ENCODE data around the gene RMND5B.
A peak's percentile ranks its signal among the peaks of the same experiment; 100 is the strongest.

The RMND5B gene

DNA sequence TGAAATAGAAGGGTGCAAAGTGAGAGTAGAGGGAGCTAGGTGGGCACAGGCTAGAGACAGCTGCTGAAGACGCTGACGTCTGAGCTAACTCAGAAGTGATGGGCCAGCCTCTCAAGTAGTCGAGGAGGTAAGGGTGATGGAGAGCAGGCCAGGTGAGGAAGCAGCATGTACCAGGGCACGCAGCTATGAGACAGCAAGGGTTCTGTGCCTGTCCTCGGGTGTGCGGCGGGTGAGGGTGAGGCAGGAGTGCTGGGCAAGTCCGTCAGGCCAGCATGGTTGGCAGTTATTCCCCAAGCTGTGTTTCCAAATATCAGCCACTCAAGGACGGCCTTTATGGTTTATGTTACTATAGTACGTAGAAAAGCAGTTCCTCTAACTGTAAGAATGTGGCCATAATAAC is 6.2 kb downstream of the RMND5B start:
- no peak for DNase-seq

GRCh38 chr5:178137991-178138390 is 7.2 kb downstream of the RMND5B start:
- no peak for DNase-seq

GRCh38 chr5:178141550-178141949 is 10.7 kb downstream of the RMND5B start:
- DNase-seq, result no peak

- no peak for DNase-seq
These were observed 11.8 kb downstream of the RMND5B start for GRCh38 chr5:178142642-178143041.

- no peak for DNase-seq
These were observed 12.4 kb downstream of the RMND5B start for GRCh38 chr5:178143246-178143645.

DNA sequence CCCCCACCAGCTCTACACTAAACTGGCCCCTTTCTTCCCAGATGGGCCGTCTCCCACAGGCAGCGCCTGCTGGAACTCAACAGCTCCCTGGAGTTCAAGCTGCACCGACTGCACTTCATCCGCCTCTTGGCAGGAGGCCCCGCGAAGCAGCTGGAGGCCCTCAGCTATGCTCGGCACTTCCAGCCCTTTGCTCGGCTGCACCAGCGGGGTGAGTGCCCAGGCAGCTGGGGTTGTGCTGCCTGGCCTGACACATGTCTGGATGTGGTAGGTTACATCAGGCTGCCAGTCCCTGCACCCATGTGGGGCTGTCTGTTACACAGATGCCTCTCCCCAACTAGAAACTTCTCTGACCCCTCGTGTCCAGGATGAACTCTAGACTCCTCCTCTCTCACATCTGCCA is 13.1 kb downstream of the RMND5B start:
- no peak for DNase-seq

GRCh38 chr5:178145965-178146820 is 15.4 kb downstream of the RMND5B start:
- peak; percentile 14 for DNase-seq

- DNase-seq, result no peak
These were observed 16.6 kb downstream of the RMND5B start for GRCh38 chr5:178147406-178147805.

GRCh38 chr5:178149199-178149932 is 18.6 kb downstream of the RMND5B start:
- DNase-seq, result no peak

GRCh38 chr5:178150977-178151734 is 20.3 kb downstream of the RMND5B start:
- DNase-seq, result no peak

- no peak for DNase-seq
These were observed 22.0 kb downstream of the RMND5B start for GRCh38 chr5:178152491-178153444.

DNA sequence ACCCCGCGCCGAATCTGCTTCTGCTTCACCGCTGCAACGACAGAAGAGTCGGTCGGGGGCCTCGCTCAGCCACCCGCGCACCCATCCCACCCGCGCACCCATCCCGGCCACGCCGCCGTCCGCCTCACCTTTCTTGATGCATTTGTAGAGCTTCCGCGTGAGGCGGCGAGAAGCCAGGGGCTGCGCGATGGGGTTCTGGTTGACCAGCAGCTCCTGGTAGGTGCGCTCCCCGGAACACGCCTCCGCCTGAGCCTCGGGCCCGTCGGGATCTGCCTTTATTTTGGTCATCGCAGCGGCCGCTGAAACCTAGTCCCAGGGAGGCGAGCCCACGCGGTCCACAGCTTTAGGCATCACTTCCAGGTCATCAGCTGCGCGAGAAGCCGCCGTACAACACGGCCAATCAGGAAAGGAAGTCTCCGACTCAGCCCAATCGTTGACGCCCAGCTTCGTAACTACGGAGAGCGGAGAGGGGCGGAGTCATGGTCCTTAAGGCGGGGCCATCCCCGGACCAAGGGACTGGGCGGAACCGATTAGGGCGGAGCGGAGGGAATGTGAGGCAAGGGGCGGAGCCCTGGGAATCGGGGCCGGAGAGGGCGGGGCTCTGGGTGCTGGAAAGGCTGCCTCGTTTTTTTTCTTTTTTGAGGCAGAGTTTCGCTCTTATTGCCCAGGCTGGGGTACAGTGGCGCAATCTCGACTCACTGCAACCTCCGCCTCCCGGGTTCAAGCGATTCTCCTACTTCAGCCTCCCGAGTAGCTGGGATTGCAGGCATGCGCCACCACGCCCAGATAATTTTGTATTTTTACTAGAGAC is 22.9 kb downstream of the RMND5B start, which contains the start of gene NHP2:
TSS of gene NHP2 (minus strand) at position 356 of the 811 bp plus-strand sequence. CDS start at position 288, 68 bp downstream.
- peak; percentile 93 for DNase-seq

DNA sequence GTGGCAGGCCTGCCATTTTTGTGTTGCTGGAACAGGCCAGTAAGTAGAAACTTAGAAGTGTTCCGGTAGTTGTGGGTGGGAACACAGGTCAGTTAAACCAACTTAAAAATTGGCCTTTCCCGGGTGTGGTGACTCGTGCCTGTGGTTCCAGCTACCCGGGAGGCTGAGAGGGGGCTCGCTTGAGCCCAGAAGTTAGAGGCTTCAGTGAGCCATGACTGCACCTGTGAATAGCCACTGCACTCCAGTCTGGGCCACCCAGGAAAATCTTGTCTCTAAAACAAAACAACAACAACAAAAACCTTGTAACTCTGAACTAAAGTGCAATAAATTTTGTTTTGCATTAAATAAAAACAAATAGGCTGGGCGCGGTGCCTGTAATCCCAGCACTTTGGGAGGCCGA is 24.3 kb downstream of the RMND5B start:
- DNase-seq, result no peak

- no peak for DNase-seq
These were observed 29.4 kb downstream of the RMND5B start for GRCh38 chr5:178160176-178160575.

DNA sequence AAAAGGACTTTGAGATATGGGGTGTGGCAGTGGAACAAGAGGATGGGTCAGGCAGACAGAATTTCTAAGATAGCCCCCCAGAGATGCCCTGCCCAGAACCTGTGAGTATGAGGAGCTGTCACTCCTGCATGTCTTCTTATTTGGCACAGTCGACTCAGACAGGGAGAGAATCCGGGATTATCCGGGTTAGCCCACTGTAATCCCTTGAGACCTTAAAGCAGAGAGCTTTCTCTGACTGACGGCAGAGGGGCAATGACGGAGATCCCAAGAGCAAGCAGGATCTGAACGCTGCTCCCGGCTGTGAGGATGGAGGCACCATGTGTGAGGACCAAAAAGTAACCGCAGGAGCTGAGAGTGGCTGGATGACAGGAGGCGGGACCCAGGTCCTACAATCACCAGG is 31.7 kb downstream of the RMND5B start:
- no peak for DNase-seq

GRCh38 chr5:178163772-178164735 is 33.2 kb downstream of the RMND5B start:
- peak; percentile 78 for DNase-seq

GRCh38 chr5:178165581-178165980 is 34.8 kb downstream of the RMND5B start:
- no peak for DNase-seq

DNA sequence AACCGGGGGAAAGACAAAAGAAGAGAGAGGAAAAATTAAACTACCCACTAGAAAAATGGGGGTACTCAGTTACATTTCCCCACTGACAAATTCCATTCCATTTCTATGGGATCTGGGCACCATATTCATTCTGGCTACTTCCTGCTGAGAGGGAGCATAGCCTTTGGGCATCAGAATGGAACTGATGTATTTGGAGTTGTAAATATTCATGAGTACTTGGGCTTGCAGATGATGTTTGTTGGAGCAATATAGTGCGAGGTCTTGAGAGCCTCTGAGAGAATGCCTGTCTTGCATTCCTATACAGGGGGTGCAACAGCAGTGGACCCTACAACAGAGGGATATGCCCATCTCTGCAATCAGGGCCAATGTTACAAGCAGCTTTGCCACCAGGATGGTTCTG is 39.6 kb downstream of the RMND5B start:
- no peak for DNase-seq

DNA sequence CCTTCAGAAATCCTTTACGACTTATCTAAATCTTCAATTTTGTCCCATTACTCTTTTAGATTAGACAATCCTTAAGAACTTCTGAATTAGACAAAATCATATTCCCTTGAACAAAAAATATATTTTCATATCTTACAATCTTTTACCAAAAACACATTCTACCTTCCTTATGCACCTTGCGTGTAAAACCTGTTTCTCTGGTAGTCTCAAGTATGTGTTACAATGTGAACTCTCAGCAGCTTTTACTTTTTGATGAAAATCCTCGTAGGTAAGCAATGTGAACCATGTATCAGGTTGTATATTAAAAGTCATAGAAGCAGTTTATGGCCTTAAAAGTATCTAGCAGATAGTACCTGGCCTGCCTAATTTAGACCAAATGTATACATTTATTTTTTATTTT is 43.6 kb downstream of the RMND5B start:
- DNase-seq, result no peak

GRCh38 chr5:178176791-178177190 is 46.0 kb downstream of the RMND5B start:
- no peak for DNase-seq
